GM21619 (cell line): ENCODE data around the gene LTBP4.
"Not testable (repeated sequence)": the region's sequence is repeated elsewhere in the genome, so short reads cannot be mapped to it uniquely, and the experiment has no call there.

Experiments
- ATAC-seq: cut with Tn5 transposase; IDR thresholded peaks from one replicate; pipeline ENCODE4 v1.9.1; 2021; ENCODE audit not compliant: unreplicated experiment

The LTBP4 gene

GRCh38 chr19:40571831-40572495, 29.2 kb upstream of the LTBP4 start:
- no peak for ATAC-seq

GRCh38 chr19:40575326-40575725, 25.8 kb upstream of the LTBP4 start:
- no peak for ATAC-seq

- peak; percentile 5 for ATAC-seq
Observed at GRCh38 chr19:40576151-40576584, 25.0 kb upstream of the LTBP4 start.

- peak; percentile 94 for ATAC-seq
Observed at GRCh38 chr19:40576585-40577451, 24.4 kb upstream of the LTBP4 start, which contains the start of gene SHKBP1. Gene SHKBP1 (plus strand): TSS chr19:40576873. CDS start chr19:40576900, 27 bp downstream.

GRCh38 chr19:40578442-40578908, 22.7 kb upstream of the LTBP4 start:
- ATAC-seq: no peak

GRCh38 chr19:40580619-40581018, 20.6 kb upstream of the LTBP4 start:
- no peak for ATAC-seq

- ATAC-seq: no peak
Observed at GRCh38 chr19:40581531-40581930, 19.6 kb upstream of the LTBP4 start.

GRCh38 chr19:40582467-40582866, 18.7 kb upstream of the LTBP4 start:
- no peak for ATAC-seq

- ATAC-seq: no peak
Observed at GRCh38 chr19:40583283-40583682, 17.9 kb upstream of the LTBP4 start.

- no peak for ATAC-seq
Observed at GRCh38 chr19:40584007-40584406, 17.2 kb upstream of the LTBP4 start.

- ATAC-seq: no peak
Observed at GRCh38 chr19:40585241-40585981, 15.8 kb upstream of the LTBP4 start.

GRCh38 chr19:40585982-40586422, 15.2 kb upstream of the LTBP4 start:
- no peak for ATAC-seq

GRCh38 chr19:40586611-40587010, 14.6 kb upstream of the LTBP4 start:
- ATAC-seq: no peak

- ATAC-seq: no peak
Observed at GRCh38 chr19:40588110-40588854, 12.9 kb upstream of the LTBP4 start.

GRCh38 chr19:40588926-40589569, 12.1 kb upstream of the LTBP4 start:
- ATAC-seq: no peak

GRCh38 chr19:40589591-40590429, 11.4 kb upstream of the LTBP4 start:
- ATAC-seq: no peak

- ATAC-seq: no peak
Observed at GRCh38 chr19:40590464-40591265, 10.5 kb upstream of the LTBP4 start.

- ATAC-seq: not testable (repeated sequence)
Observed at GRCh38 chr19:40591724-40592123, 9.4 kb upstream of the LTBP4 start.
